Mesenteric fat pad (tissue), 1 donor: ENCODE data around the gene RINT1. TPM values are rescaled to one million over a fixed set of nuclear protein-coding genes. Genes with fewer than 3 reads are reported as not detected.

ENCODE experiments used
- DNase-seq: peaks from one replicate; pipeline ENCODE4 v3.0.0-alpha.2; 2020; ENCODE audit warnings: low spot score
- total RNA-seq: library from RNA; stranded (reverse); fragmentation: NEBNext Ultra II Directional; extraction: Animal tissue kit (Norgen Biotek cat#: 25700); gene quantifications from one replicate; pipeline ENCODE4 v1.2.1, GENCODE V29; 2021
- donor health status: DM: yes; HTN: yes; CAD: no.

The RINT1 gene
- total RNA-seq, 1 donor from 2014 or later, result 17.7 TPM

- DNase-seq, result peak; percentile 81
These were observed 1.5 kb upstream of the RINT1 start for GRCh38 chr7:105530546-105530945.

GRCh38 chr7:105532709-105533460 lies 884 bp downstream of the RINT1 start:
- DNase-seq, result no peak

- DNase-seq, result no peak
These were observed 6.3 kb downstream of the RINT1 start for GRCh38 chr7:105538339-105538738.

GRCh38 chr7:105559926-105560325 lies 27.9 kb downstream of the RINT1 start:
- no peak for DNase-seq

- DNase-seq, result no peak
These were observed 33.2 kb downstream of the RINT1 start for GRCh38 chr7:105565190-105565589.

- DNase-seq, result no peak
These were observed 35.0 kb downstream of the RINT1 start for GRCh38 chr7:105567024-105567423.

GRCh38 chr7:105567821-105568220 lies 35.8 kb downstream of the RINT1 start:
- no peak for DNase-seq

GRCh38 chr7:105571891-105572290 lies 39.9 kb downstream of the RINT1 start:
- DNase-seq, result no peak

- no peak for DNase-seq
These were observed 45.2 kb downstream of the RINT1 start for GRCh38 chr7:105577251-105577650.

GRCh38 chr7:105578496-105578895 lies 46.5 kb downstream of the RINT1 start:
- no peak for DNase-seq

- DNase-seq, result no peak
These were observed 48.2 kb downstream of the RINT1 start for GRCh38 chr7:105580022-105580740.

GRCh38 chr7:105581066-105581811 lies 49.2 kb downstream of the RINT1 start, which contains the start of gene EFCAB10:
EFCAB10 (minus strand) TSS chr7:105581493; CDS start chr7:105581463, 30 bp downstream.
- DNase-seq, result no peak

- DNase-seq, result no peak
These were observed 51.1 kb downstream of the RINT1 start for GRCh38 chr7:105583061-105583460.

GRCh38 chr7:105584165-105584564 lies 52.2 kb downstream of the RINT1 start:
- no peak for DNase-seq

GRCh38 chr7:105585850-105586500 lies 54.0 kb downstream of the RINT1 start:
- no peak for DNase-seq

- no peak for DNase-seq
These were observed 56.1 kb downstream of the RINT1 start for GRCh38 chr7:105587909-105588635.

GRCh38 chr7:105589356-105590077 lies 57.5 kb downstream of the RINT1 start:
- no peak for DNase-seq

GRCh38 chr7:105590793-105591192 lies 58.8 kb downstream of the RINT1 start:
- DNase-seq, result no peak

- no peak for DNase-seq
These were observed 59.5 kb downstream of the RINT1 start for GRCh38 chr7:105591522-105591921.

GRCh38 chr7:105594034-105594433 lies 62.0 kb downstream of the RINT1 start:
- peak; percentile 14 for DNase-seq
